ENCODE measurements around the gene PID1.

GRCh38 chr2:229081411-229081810 is 189.7 kb downstream of the PID1 start:
- no peak for TF ChIP-seq CTCF (IDR thresholded peaks at IDR 0.05)
- no peak for TF ChIP-seq POLR2A (IDR thresholded peaks at IDR 0.05)
- TF ChIP-seq EP300 (IDR thresholded peaks at IDR 0.05): no peak

Data from sigmoid colon (tissue), 4 donors.